Right lung (tissue), 5 donors: Measurements from ENCODE around the gene KLF11. TPM values are rescaled to one million over a fixed set of nuclear protein-coding genes. Genes with fewer than 3 reads are reported as not detected.
"Not testable (repeated sequence)": the region's sequence is repeated elsewhere in the genome, so short reads cannot be mapped to it uniquely, and the experiment has no call there.

Experiments
- DNase-seq, 2 donors: peaks; one replicate each; pipeline ENCODE4 v3.0.0-alpha.2; 2013
- polyA plus RNA-seq, 5 donors: library from polyadenylated mRNA; unstranded; fragments of 120-200 nt; gene quantifications; one replicate each; pipeline versions ENCODE4 v1.2.1 to v1.2.3, GENCODE V29; 2013; ENCODE audit warnings: inconsistent platforms in 1 of 5, low replicate concordance in 1 of 5; ENCODE audit not compliant: insufficient read length in 5 of 5, insufficient read depth in 1 of 5

The KLF11 gene
- polyA plus RNA-seq, 5 donors: 17.5 to 21.2 (median 18.1) TPM

DNA sequence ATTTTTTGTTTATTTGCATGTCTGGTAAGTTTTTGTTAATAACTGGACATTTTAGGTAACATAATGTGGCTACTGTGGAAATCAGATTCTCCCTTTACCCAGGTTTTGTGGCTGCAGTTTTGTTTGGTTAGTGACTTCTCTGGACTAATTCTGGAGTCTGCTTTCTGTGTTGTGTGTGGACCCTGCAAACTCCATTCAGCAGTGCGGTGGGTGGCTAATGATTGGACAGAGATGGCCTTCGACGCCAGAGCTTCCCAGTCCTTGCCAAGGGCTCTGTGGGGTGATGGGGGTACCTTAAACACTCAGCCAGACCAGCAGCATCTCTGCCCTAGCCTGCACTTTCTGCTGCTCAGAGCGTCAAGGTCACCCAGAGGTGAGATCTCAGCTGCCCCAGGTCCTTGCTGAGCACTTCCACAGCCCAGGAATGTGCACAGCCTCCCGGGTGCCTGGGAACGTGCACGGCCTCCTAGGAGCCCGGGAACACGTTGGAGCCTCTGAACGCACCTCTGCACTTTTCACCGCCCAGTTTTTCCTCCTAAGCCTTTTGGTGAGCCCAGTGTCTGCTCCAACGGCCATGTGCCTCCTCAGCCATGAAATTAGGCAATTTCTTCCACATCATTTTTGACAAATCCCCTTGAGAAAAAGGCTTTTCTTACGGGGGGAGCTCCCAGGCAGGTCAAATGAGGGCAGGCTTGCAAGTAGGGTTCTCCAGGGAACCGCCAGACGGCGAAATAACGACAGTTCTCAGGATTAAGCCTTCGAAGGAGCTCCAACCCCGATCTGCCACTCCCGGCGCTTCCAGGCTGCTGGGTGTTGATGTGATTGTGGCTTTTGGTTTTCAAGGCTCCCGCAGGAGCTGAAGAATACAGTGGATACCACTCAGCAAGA is 35.2 kb upstream of the KLF11 start:
- no peak for DNase-seq

DNA sequence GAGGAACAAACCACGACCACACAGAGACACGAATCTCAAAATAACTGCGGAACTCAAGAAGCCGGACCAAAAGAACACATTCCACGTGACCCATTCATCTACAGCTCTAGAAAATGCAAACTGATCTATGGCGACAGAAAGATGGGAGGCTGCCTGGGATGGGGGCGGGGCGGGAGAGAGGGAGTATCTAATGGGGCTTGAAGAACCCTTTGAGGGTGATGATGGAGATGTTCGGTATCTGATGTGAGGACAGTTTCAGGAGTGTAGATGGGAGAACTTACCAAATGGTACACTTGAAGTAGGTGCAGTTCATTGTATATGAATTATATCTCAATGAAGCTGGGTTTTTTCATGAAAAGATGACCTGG is 34.6 kb upstream of the KLF11 start:
- DNase-seq: no peak

DNA sequence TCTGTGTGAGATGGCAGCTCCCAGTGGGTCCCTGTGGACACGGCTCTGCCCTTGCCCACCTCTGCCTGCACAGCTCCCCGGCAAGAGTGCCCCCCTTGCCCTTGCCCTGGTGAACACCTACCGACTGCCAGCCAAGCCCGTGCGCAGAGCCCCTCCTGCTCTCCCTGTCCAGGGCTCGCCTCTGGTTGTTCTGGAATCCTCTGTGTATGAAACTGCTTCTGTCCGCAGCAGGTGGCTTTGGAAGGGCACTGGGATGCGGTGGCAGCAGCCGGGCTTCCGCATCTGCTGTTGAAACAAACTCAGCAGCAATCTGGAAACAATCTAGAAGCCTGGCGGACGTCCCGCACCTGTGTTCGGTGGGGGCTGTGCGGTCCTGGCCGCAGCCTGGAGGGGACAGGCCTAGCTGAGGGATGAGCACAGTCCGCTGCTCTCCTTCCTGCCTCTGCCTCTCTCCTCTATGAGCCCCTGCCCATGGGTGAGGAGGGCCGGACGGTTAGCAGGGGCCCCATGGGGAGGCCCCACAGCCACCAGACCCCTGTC is 34.0 kb upstream of the KLF11 start:
- no peak for DNase-seq

DNA sequence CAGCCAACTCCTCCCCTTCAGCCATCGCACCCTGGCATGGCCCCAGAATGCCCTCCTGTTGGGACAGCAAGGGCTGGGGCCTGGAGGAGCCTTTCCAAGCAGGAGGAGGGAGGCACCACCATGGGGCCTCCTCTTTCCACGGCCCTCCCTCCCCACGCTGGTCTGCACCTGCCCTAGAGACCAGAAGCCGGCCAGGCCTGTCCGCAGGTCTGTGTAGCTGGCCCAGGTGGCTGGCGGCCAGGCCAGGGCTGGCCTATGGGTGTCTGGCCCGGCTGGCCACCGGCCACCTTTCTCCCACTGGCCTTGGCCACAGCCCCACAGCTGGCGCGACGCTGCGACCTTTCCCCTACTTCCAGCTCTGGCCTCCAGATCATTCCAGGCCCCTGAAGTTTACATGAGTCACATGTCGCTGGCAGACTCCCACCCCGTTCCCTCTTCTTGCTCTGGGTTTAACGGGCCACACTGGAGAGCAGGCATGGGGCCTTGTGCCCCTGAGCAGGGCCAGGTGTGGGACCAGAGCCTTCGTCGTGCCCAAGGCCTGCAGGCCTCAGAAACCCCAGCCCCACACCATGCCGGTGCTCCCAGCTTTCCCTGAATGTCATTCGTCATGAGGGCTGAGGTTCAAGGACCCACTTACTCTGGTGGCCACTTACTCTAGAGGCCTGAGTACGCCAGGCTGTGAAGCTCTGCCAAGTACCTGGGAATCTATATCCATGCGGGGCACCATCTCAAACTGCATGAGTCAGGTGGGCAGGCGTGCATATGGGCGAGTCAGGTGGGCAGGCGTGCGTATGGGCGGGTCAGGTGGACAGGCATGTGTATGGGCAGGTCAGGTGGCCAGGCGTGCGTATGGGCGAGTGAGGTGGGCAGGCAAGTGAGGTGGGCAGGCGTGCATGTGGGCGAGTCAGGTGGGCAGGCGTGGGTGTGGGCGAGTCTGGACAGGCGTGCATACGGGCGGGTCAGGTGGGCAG is 33.3 kb upstream of the KLF11 start:
- DNase-seq: no peak

DNA sequence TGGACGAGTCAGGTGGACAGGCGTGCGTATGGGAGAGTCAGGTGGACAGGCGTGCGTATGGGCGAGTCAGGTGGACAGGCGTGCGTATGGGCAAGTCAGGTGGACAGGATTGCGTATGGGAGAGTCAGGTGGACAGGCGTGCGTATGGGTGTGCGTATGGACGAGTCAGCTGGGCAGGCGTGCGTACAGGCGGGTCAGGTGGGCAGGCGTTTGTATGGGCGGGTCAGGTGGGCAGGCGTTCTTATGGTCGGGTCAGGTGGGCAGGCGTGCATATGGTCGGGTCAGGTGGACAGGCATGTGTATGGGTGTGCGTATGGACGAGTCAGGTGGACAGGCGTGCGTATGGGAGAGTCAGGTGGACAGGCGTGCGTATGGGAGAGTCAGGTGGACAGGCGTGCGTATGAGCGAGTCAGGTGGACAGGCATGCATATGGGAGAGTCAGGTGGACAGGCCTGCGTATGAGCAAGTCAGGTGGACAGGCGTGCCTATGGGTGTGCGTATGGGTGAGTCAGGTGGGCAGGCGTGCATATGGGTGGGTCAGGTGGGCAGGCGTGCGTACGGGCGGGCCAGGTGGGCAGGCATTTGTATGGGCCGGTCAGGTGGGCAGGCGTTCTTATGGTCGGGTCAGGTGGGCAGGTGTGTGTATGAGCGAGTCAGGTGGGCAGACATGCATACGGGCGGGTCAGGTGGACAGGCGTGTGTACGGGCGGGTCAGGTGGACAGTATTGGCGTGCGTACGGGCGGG is 32.3 kb upstream of the KLF11 start:
- not testable (repeated sequence) for DNase-seq

DNA sequence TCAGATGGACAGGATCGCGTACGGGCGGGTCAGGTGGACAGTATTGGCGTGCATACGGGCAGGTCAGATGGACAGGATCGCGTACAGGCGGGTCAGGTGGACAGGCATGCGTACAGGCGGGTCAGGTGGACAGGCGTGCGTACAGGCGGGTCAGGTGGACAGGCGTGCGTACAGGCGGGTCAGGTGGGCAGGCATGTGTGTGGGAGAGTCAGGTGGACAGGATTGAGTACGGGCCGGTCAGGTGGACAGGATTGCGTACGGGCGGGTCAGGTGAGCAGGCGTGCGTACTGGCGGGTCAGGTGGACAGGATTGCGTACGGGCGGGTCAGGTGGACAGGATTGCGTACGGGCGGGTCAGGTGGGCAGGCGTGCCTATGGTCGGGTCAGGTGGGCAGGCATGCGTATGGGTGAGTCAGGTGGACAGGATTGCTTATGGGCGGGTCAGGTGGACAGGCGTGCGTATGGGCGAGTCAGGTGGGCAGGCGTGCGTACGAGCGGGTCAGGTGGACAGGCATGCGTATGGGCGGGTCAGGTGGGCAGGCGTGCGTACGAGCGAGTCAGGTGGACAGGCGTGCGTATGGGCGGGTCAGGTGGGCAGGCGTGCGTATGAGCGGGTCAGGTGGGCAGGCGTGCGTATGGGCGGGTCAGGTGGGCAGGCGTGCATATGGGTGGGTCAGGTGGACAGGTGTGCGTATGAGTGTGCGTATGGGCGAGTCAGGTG is 31.6 kb upstream of the KLF11 start:
- not testable (repeated sequence) for DNase-seq

DNA sequence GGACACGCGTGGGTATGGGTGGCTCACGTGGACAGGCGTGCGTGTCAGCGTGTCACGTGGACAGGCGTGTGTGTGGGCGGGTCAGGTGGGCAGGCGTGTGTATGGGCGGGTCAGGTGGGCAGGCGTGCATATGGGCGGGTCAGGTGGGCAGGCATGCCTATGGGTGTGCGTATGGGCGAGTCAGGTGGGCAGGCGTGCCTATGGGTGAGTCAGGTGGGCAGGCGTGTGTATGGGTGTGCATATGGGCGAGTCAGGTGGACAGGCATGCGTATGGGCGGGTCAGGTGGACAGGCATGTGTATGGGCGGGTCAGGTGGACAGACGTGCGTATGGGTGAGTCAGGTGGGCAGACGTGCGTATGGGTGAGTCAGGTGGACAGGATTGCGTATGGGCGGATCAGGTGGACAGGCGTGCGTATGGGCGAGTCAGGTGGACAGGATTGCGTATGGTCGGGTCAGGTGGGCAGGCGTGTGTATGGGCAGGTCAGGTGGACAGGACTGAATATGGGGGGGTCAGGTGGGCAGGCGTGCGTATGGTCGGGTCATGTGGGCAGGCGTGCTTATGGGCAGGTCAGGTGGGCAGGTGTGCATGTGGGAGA is 30.9 kb upstream of the KLF11 start:
- DNase-seq: not testable (repeated sequence)

DNA sequence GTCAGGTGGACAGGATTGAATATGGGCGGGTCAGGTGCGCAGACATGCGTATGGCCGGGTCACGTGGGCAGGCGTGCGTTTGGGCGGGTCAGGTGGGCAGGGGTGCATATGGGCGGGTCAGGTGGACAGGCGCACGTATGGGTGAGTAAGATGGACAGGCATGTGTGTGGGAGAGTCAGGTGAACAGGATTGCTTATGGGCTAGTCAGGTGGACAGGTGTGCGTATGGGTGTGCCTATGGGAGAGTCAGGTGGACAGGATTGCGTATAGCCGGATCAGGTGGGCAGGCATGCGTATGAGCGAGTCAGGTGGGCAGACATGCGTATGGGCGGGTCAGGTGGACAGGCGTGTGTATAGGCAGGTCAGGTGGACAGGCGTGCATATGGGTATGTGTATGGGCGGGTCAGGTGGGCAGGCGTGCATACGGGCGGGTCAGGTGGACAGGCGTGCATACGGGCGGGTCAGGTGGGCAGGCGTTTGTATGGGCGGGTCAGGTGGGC is 30.3 kb upstream of the KLF11 start:
- no peak for DNase-seq

DNA sequence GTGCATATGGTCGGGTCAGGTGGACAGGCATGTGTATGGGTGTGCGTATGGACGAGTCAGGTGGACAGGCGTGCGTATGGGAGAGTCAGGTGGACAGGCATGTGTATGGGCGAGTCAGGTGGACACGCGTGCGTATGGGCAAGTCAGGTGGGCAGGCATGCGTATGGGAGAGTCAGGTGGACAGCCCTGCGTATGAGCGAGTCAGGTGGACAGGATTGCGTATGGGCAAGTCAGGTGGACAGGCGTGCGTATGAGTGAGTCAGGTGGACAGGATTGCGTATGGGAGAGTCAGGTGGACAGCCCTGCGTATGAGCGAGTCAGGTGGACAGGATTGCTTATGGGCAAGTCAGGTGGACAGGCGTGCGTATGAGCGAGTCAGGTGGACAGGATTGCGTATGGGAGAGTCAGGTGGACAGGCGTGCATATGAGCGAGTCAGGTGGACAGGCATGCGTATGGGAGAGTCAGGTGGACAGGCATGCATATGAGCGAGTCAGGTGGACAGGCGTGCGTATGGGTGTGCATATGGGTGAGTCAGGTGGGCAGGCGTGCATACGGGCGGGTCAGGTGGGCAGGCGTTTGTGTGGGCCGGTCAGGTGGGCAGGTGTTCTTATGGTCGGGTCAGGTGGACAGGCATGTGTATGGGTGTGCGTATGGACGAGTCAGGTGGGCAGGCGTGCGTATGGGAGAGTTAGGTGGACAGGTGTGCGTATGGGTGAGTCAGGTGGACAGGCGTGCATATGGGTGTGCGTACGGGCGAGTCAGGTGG is 29.5 kb upstream of the KLF11 start:
- not testable (repeated sequence) for DNase-seq

DNA sequence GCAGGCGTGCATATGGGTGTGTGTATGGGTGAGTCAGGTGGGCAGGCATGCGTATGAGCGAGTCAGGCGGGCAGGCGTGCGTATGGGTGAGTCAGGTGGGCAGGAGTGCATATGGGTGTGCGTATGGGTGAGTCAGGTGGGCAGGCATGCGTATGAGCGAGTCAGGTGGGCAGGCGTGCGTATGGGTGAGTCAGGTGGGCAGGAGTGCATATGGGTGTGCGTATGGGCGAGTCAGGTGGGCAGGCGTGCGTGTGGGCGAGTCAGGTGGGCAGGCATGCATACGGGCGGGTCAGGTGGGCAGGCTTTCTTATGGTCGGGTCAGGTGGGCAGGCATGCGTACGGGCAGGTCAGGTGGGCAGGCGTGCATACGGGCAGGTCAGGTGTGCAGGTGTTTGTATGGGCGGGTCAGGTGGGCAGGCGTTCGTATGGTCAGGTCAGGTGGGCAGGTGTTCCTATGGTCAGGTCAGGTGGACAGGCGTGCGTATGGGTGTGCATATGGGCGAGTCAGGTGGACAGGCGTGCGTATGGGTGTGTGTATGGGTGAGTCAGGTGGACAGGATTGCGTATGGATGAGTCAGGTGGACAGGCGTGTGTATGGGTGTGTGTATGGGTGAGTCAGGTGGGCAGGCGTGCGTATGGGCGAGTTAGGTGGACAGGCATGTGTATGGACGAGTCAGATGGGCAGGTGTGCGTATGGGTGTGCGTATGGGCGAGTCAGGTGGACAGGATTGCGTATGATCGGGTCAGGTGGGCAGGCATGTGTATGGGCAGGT is 28.7 kb upstream of the KLF11 start:
- no peak for DNase-seq

DNA sequence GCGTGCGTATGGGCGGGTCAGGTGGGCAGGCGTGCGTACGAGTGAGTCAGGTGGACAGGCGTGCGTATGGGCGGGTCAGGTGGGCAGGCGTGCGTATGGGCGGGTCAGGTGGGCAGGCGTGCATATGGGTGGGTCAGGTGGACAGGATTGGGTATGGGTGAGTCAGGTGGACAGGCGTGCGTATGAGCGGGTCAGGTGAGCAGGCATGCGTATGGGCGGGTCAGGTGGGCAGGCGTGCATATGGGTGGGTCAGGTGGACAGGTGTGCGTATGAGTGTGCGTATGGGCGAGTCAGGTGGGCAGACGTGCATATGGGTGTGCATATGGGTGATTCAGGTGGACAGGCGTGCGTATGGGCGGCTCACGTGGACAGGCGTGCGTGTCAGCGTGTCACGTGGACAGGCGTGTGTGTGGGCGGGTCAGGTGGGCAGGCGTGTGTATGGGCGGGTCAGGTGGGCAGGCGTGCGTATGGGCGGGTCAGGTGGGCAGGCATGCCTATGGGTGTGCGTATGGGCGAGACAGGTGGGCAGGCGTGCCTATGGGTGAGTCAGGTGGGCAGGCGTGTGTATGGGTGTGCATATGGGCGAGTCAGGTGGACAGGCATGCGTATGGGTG is 27.9 kb upstream of the KLF11 start:
- DNase-seq: not testable (repeated sequence)

DNA sequence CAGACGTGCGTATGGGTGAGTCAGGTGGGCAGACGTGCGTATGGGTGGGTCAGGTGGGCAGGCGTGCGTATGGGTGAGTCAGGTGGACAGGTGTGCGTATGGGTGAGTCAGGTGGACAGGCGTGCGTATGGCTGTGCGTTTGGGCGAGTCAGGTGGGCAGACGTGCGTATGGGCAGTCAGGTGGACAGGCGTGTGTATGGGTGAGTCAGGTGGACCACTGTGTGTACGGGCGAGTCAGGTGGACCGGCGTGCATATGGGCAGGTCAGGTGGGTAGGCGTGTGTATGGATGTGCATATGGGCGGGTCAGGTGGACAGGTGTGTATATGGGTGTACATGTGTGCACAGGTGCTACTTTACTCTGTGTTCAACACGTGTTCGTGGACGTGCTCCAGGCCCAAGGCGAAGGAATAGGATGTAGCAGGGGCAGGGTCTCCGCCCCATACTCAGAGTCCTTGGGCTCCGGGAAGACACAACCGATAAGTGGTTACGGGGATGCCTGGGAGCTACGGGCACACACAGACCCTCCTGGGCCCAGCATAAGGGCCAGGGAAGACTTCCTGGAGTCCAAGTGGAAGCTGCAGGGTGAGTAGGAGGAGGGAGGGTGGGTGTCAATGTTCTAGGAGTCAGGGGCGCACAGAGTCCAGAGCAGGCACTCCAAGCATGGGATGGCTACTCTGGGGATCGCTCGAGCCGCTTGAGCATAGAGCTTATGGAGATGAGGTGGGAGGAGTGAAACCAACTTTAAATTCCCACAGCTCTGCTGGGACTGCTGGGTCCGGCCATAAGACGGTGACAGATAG is 27.1 kb upstream of the KLF11 start:
- no peak for DNase-seq

DNA sequence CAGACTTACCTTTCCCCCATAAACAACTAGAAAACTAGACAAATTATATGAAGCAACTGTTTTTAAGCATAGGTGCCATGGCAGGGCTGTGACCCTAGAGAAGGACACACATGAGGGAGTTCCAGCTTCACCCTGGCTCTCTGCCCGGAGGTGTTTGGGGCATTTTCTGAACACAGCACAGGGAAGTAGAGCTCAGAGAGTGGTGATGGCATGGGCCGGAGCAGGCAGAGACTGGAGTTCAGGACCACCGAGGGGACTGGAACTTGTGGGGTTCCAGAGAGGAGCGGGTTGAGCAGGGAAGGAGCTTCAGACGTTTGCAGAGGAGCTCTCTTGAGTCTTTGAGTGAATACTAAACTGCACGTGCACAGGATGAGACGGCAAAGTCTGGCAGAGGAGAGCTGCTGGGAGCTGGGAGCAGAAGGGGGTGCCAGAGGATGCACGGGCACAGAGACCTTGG is 26.5 kb upstream of the KLF11 start:
- DNase-seq: no peak

DNA sequence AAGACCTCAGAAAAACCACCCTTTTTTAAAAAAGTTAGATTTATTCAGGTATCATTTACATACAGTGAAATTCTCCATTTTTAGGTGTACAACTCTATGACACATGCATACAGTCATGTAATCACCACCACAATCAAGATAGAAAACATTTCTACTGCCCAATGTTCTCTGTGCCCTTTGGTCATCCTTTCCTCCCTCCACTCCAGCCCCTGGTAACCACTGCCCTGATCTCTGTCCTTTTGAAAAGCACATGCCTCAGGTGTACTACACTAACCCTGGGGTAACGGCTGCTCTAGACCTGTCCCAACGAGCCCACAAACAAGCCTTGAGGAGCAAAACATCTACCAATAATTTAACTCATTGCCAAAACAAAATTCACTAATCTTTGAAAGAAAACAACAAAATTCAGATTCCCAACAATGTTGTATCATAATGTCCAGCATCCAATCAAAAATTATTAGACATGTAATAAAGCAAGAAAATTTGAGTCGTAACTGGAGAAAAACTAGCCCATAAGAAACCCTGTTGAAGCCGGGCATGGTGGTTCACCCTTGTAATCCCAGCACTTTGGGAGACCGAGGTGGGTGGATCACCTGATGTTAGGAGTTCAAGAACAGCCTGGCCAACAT is 25.9 kb upstream of the KLF11 start:
- no peak for DNase-seq

DNA sequence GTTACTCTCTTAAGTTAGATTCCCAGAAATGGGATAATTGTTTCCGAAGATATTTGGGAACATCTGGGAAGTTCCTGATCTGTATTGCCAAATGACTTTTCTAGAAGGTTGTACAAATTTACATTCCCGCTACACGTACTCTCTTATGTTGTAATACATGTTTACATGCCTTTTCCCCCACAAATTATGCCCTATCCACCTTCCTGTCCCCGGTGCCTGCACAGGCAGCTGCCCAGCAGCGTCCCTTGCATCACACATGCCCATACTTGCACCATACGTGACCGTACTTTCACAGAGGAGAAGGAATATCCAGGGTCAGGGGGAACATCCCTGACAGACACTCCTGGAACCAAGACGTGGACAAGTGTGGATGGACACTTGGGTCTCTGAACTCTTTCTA is 24.2 kb upstream of the KLF11 start:
- no peak for DNase-seq

DNA sequence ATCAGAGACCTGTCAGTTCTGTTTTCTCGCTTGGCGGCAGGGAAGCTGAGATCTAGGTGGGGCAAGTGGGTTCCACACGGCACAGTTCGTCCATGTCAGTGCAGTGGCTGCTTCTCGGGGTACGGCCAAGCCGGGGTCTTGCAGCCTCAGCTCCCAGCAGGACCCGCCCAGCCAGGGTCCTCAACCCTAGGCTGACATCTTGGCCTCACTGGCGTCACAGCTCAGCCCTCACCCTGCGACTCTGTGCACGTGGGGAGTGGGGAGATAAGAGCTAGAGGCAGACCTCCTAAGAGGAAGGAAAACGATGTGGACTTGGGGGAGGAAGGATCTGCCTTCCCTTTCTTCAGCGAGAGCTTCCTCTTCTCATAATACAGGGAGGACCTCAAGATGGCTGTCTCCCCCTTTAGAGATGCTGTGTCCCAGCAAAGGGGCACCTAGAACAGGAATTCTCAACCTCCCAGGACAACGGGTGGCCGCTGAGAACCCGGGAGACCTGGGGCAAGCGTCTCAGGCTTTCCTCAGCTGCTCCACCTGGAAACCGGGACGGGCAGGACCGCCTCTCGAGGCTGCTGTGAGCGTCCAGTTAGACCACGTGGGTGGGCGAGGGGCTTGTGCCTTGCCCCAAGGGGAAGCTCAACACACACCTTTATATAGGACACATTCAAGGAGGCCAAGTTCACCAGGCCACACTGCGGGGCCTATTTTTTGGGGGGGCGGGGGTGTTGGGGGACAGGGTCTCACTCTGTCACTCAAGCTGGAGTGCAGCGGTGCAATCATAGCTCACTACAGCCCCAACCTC is 23.5 kb upstream of the KLF11 start:
- DNase-seq: no peak
